LNCAP (cell line): ENCODE results near the gene SKIL.

Experiments used
- TF ChIP-seq, protein P1 (sequence below): fragments of 450-650 bp; IDR thresholded peaks from 2 replicates; pipeline ENCODE4 v1.5.1; 2017; ENCODE audit warnings: mild to moderate bottlenecking

Gene SKIL

GRCh38 chr3:170428095-170428494, 70.6 kb downstream of the SKIL start:
- TF ChIP-seq, protein P1, sequence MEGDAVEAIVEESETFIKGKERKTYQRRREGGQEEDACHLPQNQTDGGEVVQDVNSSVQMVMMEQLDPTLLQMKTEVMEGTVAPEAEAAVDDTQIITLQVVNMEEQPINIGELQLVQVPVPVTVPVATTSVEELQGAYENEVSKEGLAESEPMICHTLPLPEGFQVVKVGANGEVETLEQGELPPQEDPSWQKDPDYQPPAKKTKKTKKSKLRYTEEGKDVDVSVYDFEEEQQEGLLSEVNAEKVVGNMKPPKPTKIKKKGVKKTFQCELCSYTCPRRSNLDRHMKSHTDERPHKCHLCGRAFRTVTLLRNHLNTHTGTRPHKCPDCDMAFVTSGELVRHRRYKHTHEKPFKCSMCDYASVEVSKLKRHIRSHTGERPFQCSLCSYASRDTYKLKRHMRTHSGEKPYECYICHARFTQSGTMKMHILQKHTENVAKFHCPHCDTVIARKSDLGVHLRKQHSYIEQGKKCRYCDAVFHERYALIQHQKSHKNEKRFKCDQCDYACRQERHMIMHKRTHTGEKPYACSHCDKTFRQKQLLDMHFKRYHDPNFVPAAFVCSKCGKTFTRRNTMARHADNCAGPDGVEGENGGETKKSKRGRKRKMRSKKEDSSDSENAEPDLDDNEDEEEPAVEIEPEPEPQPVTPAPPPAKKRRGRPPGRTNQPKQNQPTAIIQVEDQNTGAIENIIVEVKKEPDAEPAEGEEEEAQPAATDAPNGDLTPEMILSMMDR: no peak

DNA sequence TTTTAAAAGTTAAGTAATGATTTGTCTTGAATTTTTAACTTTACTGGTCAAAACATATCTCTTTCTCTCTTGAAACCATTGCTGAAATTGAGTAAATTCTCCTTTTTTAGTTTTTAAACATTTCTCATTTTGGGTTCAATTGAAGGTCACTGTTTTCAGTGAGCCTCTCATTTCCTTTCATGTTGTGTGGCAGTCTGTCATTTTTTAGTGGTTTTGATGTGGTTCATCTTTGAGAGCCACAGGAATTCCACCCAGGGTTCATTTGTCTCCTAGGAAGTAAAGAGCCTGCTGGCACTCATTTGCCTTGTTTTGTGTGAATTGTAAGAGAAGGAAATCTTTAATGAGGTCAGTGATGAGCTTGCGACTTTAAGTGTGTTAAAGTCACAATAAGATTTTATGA, 71.5 kb downstream of the SKIL start:
- TF ChIP-seq, protein P1: no peak

DNA sequence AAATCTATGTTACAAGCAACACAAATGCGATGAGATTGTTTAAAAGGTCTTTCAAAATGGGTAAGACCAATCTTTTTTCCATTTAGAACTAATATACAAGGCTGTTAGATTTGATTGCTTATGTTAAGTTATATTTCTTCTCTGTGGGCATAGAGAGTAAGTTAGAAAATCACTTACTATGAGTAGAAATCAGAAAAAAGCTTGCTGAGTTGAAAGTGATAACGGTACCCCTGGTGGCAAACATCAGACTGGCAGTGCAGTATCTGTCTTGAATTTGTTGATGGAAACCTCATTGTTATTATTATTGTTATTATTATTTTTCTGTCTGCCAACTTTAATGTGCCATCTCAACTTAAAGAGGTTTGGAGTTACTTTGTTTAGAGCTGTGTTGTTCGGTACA, 73.5 kb downstream of the SKIL start:
- TF ChIP-seq, protein P1: no peak

DNA sequence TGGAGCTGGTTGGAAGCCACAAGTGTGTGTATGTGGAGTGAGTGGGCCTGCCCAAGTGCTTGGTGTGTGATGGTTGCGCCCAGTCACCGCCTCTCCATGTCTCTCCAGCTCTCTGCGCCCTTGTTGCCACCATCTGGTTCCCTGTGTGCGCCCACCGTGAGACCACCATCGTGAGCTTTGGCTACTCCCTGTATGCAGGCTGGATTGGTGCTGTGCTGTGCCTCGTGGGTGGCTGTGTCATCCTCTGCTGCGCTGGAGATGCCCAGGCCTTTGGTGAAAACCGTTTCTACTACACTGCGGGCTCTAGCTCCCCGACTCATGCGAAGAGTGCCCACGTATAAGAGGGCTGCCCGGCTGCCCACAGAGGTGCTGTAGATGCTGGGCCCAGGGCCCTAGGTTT, 74.9 kb downstream of the SKIL start:
- TF ChIP-seq, protein P1: no peak

GRCh38 chr3:170436697-170437096, 79.2 kb downstream of the SKIL start:
- TF ChIP-seq, protein P1: no peak

GRCh38 chr3:170437176-170437575, 79.7 kb downstream of the SKIL start:
- TF ChIP-seq, protein P1: no peak

DNA sequence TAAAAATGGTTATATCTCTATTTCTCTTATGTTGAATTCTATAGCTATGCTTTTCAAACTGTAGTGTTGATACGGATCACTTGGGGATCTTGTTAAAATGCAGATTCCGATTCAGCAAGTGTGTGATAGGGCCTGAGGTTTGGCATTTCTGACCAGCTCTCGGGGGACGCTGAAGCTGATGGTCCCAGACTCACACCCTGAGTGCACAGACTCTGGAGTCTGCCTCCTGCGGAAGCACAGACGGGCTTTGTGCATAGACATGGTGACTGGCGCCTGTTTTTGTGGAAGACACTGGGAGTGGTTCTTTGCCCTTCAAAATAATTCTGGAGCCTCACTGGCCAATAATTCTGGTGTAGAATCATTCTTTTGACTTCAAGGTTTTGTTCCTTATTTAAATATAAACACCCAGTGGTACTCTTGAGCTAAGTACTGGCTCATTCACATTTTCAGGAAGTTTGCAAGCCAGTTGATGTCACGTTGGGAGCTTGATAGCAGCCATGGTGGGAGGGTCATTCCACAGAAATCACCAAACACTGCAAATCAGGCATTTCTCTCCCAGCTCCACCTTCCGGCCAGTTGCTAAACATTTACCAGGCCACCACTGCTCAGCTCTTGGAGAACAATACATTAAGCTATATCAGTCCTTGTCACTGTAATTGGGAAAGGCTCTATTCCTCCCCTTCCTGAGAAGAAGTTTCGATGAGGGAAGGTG, 80.3 kb downstream of the SKIL start:
- TF ChIP-seq, protein P1: no peak

- TF ChIP-seq, protein P1: no peak
These were observed 81.3 kb downstream of the SKIL start for GRCh38 chr3:170438836-170439235.
